Activated naive CD8-positive, alpha-beta T cell treated with anti-CD3 and anti-CD28 coated beads for 36 hours (primary cell): ENCODE measurements around the gene CYP2A13. TPM values are rescaled to one million over a fixed set of nuclear protein-coding genes. Genes with fewer than 3 reads are reported as not detected.
"Not testable (repeated sequence)": the region's sequence is repeated elsewhere in the genome, so short reads cannot be mapped to it uniquely, and the experiment has no call there.

Experiments
- DNase-seq: peaks from one replicate; pipeline ENCODE4 v3.0.0; 2021
- H3K27ac Mint-ChIP-seq: one replicate; pipeline ENCODE4 v1.8.0; 2022; ENCODE audit warnings: mild to moderate bottlenecking, moderate library complexity, mixed read lengths
- H3K27me3 Mint-ChIP-seq: one replicate; pipeline ENCODE4 v1.8.0; 2022; ENCODE audit warnings: mild to moderate bottlenecking, mixed read lengths
- H3K36me3 Mint-ChIP-seq: one replicate; pipeline ENCODE4 v1.8.0; 2021; ENCODE audit warnings: mild to moderate bottlenecking, mixed read lengths
- H3K4me1 Mint-ChIP-seq: one replicate; pipeline ENCODE4 v1.8.0; 2021; ENCODE audit warnings: mixed read lengths
- H3K4me3 Mint-ChIP-seq: one replicate; pipeline ENCODE4 v1.8.0; 2022; ENCODE audit warnings: mild to moderate bottlenecking, moderate library complexity, mixed read lengths
- H3K9me3 Mint-ChIP-seq: one replicate; pipeline ENCODE4 v1.8.0; 2022; ENCODE audit warnings: mixed read lengths
- total RNA-seq, 2 experiments: library from RNA; stranded (reverse); gene quantifications; one replicate each; pipeline ENCODE4 v1.2.3, GENCODE V29; 2021

CYP2A13 gene
- total RNA-seq, 2 experiments from 2014 or later: not detected

- not testable (repeated sequence) for H3K36me3 Mint-ChIP-seq, H3K4me3 Mint-ChIP-seq, H3K27me3 Mint-ChIP-seq, H3K4me1 Mint-ChIP-seq, H3K27ac Mint-ChIP-seq, DNase-seq
- H3K9me3 Mint-ChIP-seq: peaks cover 22% of the 10 kb centered on the region
Observed at GRCh38 chr19:41102210-41102609, 14.0 kb downstream of the CYP2A13 start.

- Mint-ChIP-seq H3K27ac (no peak overlapping the region), H3K9me3 (peaks cover 19% of the 10 kb centered on the region), H3K4me1 (no peaks in the 10 kb centered on the region), H3K27me3 (no peaks in the 10 kb centered on the region), H3K36me3 (no peaks in the 10 kb centered on the region), H3K4me3 (no peak overlapping the region)
- DNase-seq: no peak
Observed at GRCh38 chr19:41106177-41106576, 17.9 kb downstream of the CYP2A13 start.

GRCh38 chr19:41111296-41111695 lies 23.0 kb downstream of the CYP2A13 start:
- Mint-ChIP-seq H3K4me1 (no peaks in the 10 kb centered on the region), H3K4me3 (no peak overlapping the region), H3K9me3 (no peaks in the 10 kb centered on the region), H3K27ac (no peak overlapping the region), H3K27me3 (no peaks in the 10 kb centered on the region), H3K36me3 (no peaks in the 10 kb centered on the region)
- no peak for DNase-seq

- Mint-ChIP-seq H3K4me3 (no peak overlapping the region), H3K36me3 (no peaks in the 10 kb centered on the region), H3K27ac (no peak overlapping the region), H3K9me3 (no peaks in the 10 kb centered on the region), H3K4me1 (no peaks in the 10 kb centered on the region), H3K27me3 (no peaks in the 10 kb centered on the region)
- DNase-seq: no peak
Observed at GRCh38 chr19:41111750-41112295, 23.6 kb downstream of the CYP2A13 start.

GRCh38 chr19:41112728-41113290 lies 24.6 kb downstream of the CYP2A13 start:
- no peaks in the 10 kb centered on the region for H3K36me3 Mint-ChIP-seq
- H3K4me1 Mint-ChIP-seq: no peaks in the 10 kb centered on the region
- H3K27ac Mint-ChIP-seq: no peak overlapping the region
- DNase-seq: no peak
- no peaks in the 10 kb centered on the region for H3K9me3 Mint-ChIP-seq
- H3K4me3 Mint-ChIP-seq: no peak overlapping the region
- H3K27me3 Mint-ChIP-seq: no peaks in the 10 kb centered on the region

GRCh38 chr19:41114132-41114531 lies 25.9 kb downstream of the CYP2A13 start, which contains the start of gene CYP2F1:
Gene CYP2F1 (plus strand): TSS chr19:41114432. CDS start chr19:41116189, 1,757 bp downstream.
- no peak within 1 kb of the TSS for H3K4me3 Mint-ChIP-seq
- no peaks in the 10 kb centered on the region for H3K9me3 Mint-ChIP-seq
- H3K27ac Mint-ChIP-seq: no peak within 1 kb of the TSS
- no peaks in the 10 kb centered on the region for H3K27me3 Mint-ChIP-seq
- no peak for DNase-seq
- no peaks in the 10 kb centered on the region for H3K4me1 Mint-ChIP-seq
- H3K36me3 Mint-ChIP-seq: no peaks in the 10 kb centered on the region

- Mint-ChIP-seq H3K27ac (no peak overlapping the region), H3K4me3 (no peak overlapping the region), H3K36me3 (no peaks in the 10 kb centered on the region), H3K4me1 (peaks cover 11% of the 10 kb centered on the region), H3K9me3 (no peaks in the 10 kb centered on the region), H3K27me3 (no peaks in the 10 kb centered on the region)
- DNase-seq: no peak
Observed at GRCh38 chr19:41116261-41116660, 28.0 kb downstream of the CYP2A13 start.

GRCh38 chr19:41120929-41121911 lies 33.0 kb downstream of the CYP2A13 start:
- not testable (repeated sequence) for H3K27me3 Mint-ChIP-seq, H3K9me3 Mint-ChIP-seq, H3K36me3 Mint-ChIP-seq
- Mint-ChIP-seq H3K4me3 (peak overlapping the region; percentile 16), H3K27ac (peak overlapping the region; percentile 36), H3K4me1 (peaks cover 16% of the 10 kb centered on the region)
- DNase-seq: peak; percentile 25

- DNase-seq, H3K27ac Mint-ChIP-seq, H3K27me3 Mint-ChIP-seq, H3K36me3 Mint-ChIP-seq, H3K9me3 Mint-ChIP-seq, H3K4me3 Mint-ChIP-seq: not testable (repeated sequence)
- H3K4me1 Mint-ChIP-seq: peaks cover 22% of the 10 kb centered on the region
Observed at GRCh38 chr19:41122846-41123245, 34.6 kb downstream of the CYP2A13 start.

- no peaks in the 10 kb centered on the region for H3K36me3 Mint-ChIP-seq
- peaks cover 5% of the 10 kb centered on the region for H3K27me3 Mint-ChIP-seq
- H3K9me3 Mint-ChIP-seq: no peaks in the 10 kb centered on the region
- peaks cover 24% of the 10 kb centered on the region for H3K4me1 Mint-ChIP-seq
- H3K27ac Mint-ChIP-seq: no peak overlapping the region
- no peak overlapping the region for H3K4me3 Mint-ChIP-seq
- no peak for DNase-seq
Observed at GRCh38 chr19:41123716-41124294, 35.6 kb downstream of the CYP2A13 start.

GRCh38 chr19:41126765-41127203 lies 38.5 kb downstream of the CYP2A13 start:
- peaks cover 19% of the 10 kb centered on the region for H3K27me3 Mint-ChIP-seq
- DNase-seq, H3K36me3 Mint-ChIP-seq, H3K4me3 Mint-ChIP-seq, H3K27ac Mint-ChIP-seq, H3K9me3 Mint-ChIP-seq: not testable (repeated sequence)
- H3K4me1 Mint-ChIP-seq: peaks cover 12% of the 10 kb centered on the region

GRCh38 chr19:41127362-41127761 lies 39.1 kb downstream of the CYP2A13 start:
- H3K4me1 Mint-ChIP-seq: peaks cover 11% of the 10 kb centered on the region
- not testable (repeated sequence) for H3K4me3 Mint-ChIP-seq, H3K9me3 Mint-ChIP-seq, DNase-seq, H3K27ac Mint-ChIP-seq, H3K36me3 Mint-ChIP-seq
- peaks cover 19% of the 10 kb centered on the region for H3K27me3 Mint-ChIP-seq

- H3K36me3 Mint-ChIP-seq, H3K4me1 Mint-ChIP-seq, H3K9me3 Mint-ChIP-seq: not testable (repeated sequence)
- peak; percentile 84 for DNase-seq
- Mint-ChIP-seq H3K27me3 (peaks cover 23% of the 10 kb centered on the region), H3K4me3 (peak overlapping the region; percentile 66), H3K27ac (peak overlapping the region; percentile 53)
Observed at GRCh38 chr19:41127801-41128300, 39.6 kb downstream of the CYP2A13 start.

GRCh38 chr19:41128692-41129091 lies 40.4 kb downstream of the CYP2A13 start:
- H3K4me1 Mint-ChIP-seq: peaks cover 9% of the 10 kb centered on the region
- H3K27me3 Mint-ChIP-seq: peaks cover 23% of the 10 kb centered on the region
- H3K27ac Mint-ChIP-seq: no peak overlapping the region
- no peaks in the 10 kb centered on the region for H3K36me3 Mint-ChIP-seq
- no peak overlapping the region for H3K4me3 Mint-ChIP-seq
- H3K9me3 Mint-ChIP-seq: no peaks in the 10 kb centered on the region
- no peak for DNase-seq

- Mint-ChIP-seq H3K9me3 (no peaks in the 10 kb centered on the region), H3K27me3 (peaks cover 30% of the 10 kb centered on the region), H3K27ac (no peak overlapping the region), H3K36me3 (no peaks in the 10 kb centered on the region), H3K4me3 (no peak overlapping the region), H3K4me1 (peaks cover 12% of the 10 kb centered on the region)
- DNase-seq: no peak
Observed at GRCh38 chr19:41131186-41131585, 42.9 kb downstream of the CYP2A13 start.
